ENCODE data around the gene ARMH1. TPM values are rescaled to one million over a fixed set of nuclear protein-coding genes. Genes with fewer than 3 reads are reported as not detected.
A peak's percentile ranks its signal among the peaks of the same experiment; 100 is the strongest.

Gene ARMH1
- total RNA-seq, 1 experiment from 2014 or later = 2.8 TPM

DNA sequence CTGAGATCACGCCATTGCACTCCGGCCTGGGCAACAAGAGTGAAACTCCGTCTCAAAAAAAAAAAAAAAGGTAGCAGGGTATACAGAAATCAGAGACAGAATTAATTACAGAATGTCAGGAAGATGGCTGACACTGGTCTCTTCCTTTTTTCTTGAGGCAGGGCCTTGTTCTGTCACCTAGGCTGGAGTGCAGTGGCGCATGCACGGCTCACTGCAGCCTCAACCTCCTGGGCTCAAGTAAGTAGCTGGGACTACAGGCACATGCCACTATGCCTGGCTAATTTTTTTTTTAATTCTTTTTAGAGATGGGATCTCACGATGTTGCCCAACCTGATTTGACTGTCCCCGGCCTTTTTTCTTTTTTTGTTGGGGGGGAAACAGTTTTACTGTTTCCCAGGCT lies 40.0 kb downstream of the ARMH1 start:
- Histone ChIP-seq H3K27ac (ENCODE audit: low read length) (no peak overlapping the region; the same call in 1 of the 2 replicates), H3K4me3 (ENCODE audit: low read depth in 2 of 2, low read length in 2 of 2) (no peak overlapping the region), H3K36me3 (ENCODE audit: control insufficient read depth, insufficient read depth, low read length) (no peaks in the 10 kb centered on the region), H3K9me3 (ENCODE audit: control insufficient read depth, insufficient read depth, low read depth, low read length) (no peaks in the 10 kb centered on the region), H3K4me1 (ENCODE audit: control insufficient read depth, insufficient read depth, low read length) (no peaks in the 10 kb centered on the region), H3K27me3 (ENCODE audit: control insufficient read depth, insufficient read depth, low read length) (peaks cover 3% of the 10 kb centered on the region; the same call in 1 of the 2 replicates)
- TF ChIP-seq TCF7L2 (IDR thresholded peaks at IDR 0.05; ENCODE audit: low read depth, low read length) = no peak
- TF ChIP-seq, protein P1, sequence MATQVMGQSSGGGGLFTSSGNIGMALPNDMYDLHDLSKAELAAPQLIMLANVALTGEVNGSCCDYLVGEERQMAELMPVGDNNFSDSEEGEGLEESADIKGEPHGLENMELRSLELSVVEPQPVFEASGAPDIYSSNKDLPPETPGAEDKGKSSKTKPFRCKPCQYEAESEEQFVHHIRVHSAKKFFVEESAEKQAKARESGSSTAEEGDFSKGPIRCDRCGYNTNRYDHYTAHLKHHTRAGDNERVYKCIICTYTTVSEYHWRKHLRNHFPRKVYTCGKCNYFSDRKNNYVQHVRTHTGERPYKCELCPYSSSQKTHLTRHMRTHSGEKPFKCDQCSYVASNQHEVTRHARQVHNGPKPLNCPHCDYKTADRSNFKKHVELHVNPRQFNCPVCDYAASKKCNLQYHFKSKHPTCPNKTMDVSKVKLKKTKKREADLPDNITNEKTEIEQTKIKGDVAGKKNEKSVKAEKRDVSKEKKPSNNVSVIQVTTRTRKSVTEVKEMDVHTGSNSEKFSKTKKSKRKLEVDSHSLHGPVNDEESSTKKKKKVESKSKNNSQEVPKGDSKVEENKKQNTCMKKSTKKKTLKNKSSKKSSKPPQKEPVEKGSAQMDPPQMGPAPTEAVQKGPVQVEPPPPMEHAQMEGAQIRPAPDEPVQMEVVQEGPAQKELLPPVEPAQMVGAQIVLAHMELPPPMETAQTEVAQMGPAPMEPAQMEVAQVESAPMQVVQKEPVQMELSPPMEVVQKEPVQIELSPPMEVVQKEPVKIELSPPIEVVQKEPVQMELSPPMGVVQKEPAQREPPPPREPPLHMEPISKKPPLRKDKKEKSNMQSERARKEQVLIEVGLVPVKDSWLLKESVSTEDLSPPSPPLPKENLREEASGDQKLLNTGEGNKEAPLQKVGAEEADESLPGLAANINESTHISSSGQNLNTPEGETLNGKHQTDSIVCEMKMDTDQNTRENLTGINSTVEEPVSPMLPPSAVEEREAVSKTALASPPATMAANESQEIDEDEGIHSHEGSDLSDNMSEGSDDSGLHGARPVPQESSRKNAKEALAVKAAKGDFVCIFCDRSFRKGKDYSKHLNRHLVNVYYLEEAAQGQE (IDR thresholded peaks at IDR 0.05; ENCODE audit: insufficient read depth in 1 of 2, low read depth in 2 of 2, low read length in 1 of 2) = no peak
- TF ChIP-seq SIN3A (IDR thresholded peaks at IDR 0.05; ENCODE audit: borderline replicate concordance, insufficient read depth, low read depth, low read length) = no peak
- TF ChIP-seq POLR2AphosphoS5 (IDR thresholded peaks at IDR 0.05; ENCODE audit: low read depth, low read length) = no peak
- TF ChIP-seq, protein P2, sequence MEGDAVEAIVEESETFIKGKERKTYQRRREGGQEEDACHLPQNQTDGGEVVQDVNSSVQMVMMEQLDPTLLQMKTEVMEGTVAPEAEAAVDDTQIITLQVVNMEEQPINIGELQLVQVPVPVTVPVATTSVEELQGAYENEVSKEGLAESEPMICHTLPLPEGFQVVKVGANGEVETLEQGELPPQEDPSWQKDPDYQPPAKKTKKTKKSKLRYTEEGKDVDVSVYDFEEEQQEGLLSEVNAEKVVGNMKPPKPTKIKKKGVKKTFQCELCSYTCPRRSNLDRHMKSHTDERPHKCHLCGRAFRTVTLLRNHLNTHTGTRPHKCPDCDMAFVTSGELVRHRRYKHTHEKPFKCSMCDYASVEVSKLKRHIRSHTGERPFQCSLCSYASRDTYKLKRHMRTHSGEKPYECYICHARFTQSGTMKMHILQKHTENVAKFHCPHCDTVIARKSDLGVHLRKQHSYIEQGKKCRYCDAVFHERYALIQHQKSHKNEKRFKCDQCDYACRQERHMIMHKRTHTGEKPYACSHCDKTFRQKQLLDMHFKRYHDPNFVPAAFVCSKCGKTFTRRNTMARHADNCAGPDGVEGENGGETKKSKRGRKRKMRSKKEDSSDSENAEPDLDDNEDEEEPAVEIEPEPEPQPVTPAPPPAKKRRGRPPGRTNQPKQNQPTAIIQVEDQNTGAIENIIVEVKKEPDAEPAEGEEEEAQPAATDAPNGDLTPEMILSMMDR (IDR thresholded peaks at IDR 0.05) = no peak
- ChIA-PET POLR2A (no interaction called here), CTCF (interaction anchor here (0.6 to 0.7 kb wide), 3 partner anchors 114 to 1864 kb away, joined by 4 read pairs; no protein-coding TSS in a partner anchor)
- BruUV-seq (replicated peaks) = no TSS peak
- DNase-seq (ENCODE audit: low read depth, low spot score) = no peak
- in situ Hi-C loops (cut with HindIII; ENCODE audit: low pct_unique_long_range_greater_than_20kb, low sequenced_read_pairs) = no loop called here
- intact Hi-C loops (cut with micrococcal nuclease; ENCODE audit: unreplicated experiment) = no loop called here
- ATAC-seq = peak; percentile 50; the same call in 1 of the 2 replicates

DNA sequence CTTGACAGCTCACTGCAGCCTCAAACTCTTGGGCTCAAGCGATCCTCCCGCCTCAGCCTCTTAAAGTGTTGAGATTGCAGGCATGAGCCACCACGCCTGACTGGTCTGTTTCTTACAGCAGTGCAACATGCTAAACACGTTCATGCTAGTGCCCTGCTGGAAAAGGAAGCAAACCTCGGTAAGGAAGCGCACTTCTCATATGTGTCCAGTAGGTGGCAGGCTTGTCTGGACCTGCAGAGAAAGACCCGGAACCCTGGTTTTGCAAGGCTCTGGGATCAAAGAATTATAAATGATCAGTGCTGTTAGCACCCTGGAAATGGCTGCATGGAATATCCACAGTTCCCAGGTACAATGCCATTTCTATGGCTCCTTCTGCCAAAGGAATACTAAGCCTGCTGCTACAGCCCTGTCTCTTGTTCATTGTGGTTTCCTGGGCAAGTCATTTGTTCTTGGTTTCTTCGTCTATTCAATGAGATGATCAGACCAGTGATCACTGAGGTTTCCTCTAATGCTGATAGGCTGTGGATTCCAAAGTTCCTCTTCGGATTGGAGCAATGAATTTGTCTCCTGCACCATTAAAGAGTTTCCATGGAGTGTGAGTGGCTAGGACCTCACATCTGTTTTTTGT lies 40.5 kb downstream of the ARMH1 start:
- intact Hi-C loops (cut with micrococcal nuclease; ENCODE audit: unreplicated experiment) (no loop called here), in situ Hi-C loops (cut with HindIII; ENCODE audit: low pct_unique_long_range_greater_than_20kb, low sequenced_read_pairs) (no loop called here)
- no peak overlapping the region; the same call in 1 of the 2 replicates for H3K27ac ChIP-seq (ENCODE audit: low read length)
- H3K27me3 ChIP-seq (ENCODE audit: control insufficient read depth, insufficient read depth, low read length) = peaks cover 3% of the 10 kb centered on the region; the same call in 1 of the 2 replicates
- no peaks in the 10 kb centered on the region for H3K36me3 ChIP-seq (ENCODE audit: control insufficient read depth, insufficient read depth, low read length)
- no TSS peak for BruUV-seq (replicated peaks)
- no peak for TF ChIP-seq POLR2AphosphoS5 (IDR thresholded peaks at IDR 0.05; ENCODE audit: low read depth, low read length)
- TF ChIP-seq, protein P1 (IDR thresholded peaks at IDR 0.05; ENCODE audit: insufficient read depth in 1 of 2, low read depth in 2 of 2, low read length in 1 of 2) = no peak
- TF ChIP-seq SIN3A (IDR thresholded peaks at IDR 0.05; ENCODE audit: borderline replicate concordance, insufficient read depth, low read depth, low read length) = no peak
- TF ChIP-seq, protein P2 (IDR thresholded peaks at IDR 0.05) = peak; percentile 97
- TF ChIP-seq TCF7L2 (IDR thresholded peaks at IDR 0.05; ENCODE audit: low read depth, low read length) = no peak
- H3K4me1 ChIP-seq (ENCODE audit: control insufficient read depth, insufficient read depth, low read length) = no peaks in the 10 kb centered on the region
- POLR2A ChIA-PET = no interaction called here
- H3K9me3 ChIP-seq (ENCODE audit: control insufficient read depth, insufficient read depth, low read depth, low read length) = no peaks in the 10 kb centered on the region
- DNase-seq (ENCODE audit: low read depth, low spot score) (peak; percentile 71), ATAC-seq (peak; percentile 91)
- no peak overlapping the region for H3K4me3 ChIP-seq (ENCODE audit: low read depth in 2 of 2, low read length in 2 of 2)
- CTCF ChIA-PET = interaction anchor here (0.6 kb wide), 2 partner anchors 69 to 669 kb away, joined by 4 read pairs; no protein-coding TSS in a partner anchor
